IMR-90 (cell line): ENCODE results near the gene EFNA5. TPM values are rescaled to one million over a fixed set of nuclear protein-coding genes. Genes with fewer than 3 reads are reported as not detected.

Source experiments
- ATAC-seq: fragments of 200-7000 bp; cut with Tn5 transposase; 2 replicates; pipeline ENCODE4 v1.9.1; 2020; ENCODE audit warnings: low read depth, mild to moderate bottlenecking, moderate library complexity
- BruUV-seq: library from RNA; stranded (reverse); fragments of 400-500 nt; replicated peaks from 2 replicates; lab custom pipeline; 2021; lab: Mats Ljungman, UMichigan
- CTCF ChIA-PET: fragments of 300-600 bp; formaldehyde crosslinking; extraction: SDS; loops from one replicate; lab custom pipeline; 2021; ENCODE audit warnings: antibody characterized with exemption; lab: Yijun Ruan, JAX
- POLR2A ChIA-PET: fragments of 300-600 bp; sonication (Branson Sonifier 250); formaldehyde crosslinking; loops from one replicate; lab custom pipeline; 2022; ENCODE audit warnings: antibody characterized with exemption; ENCODE audit not compliant: unreplicated experiment; lab: Charles Lee
- DNase-seq: peaks from one replicate; pipeline ENCODE4 v3.0.0; 2013
- H2AFZ ChIP-seq: replicated peaks from 2 replicates; pipeline ENCODE3; 2013; ENCODE audit warnings: low read length, mild to moderate bottlenecking; ENCODE audit not compliant: poor library complexity
- H2AK5ac ChIP-seq: 2 replicates; pipeline ENCODE4 v1.6.1; 2013; ENCODE audit warnings: low read depth, low read length, inconsistent platforms
- H2AK9ac ChIP-seq: replicated peaks from 2 replicates; pipeline ENCODE3; 2013; ENCODE audit warnings: mild to moderate bottlenecking, low read depth, low read length, moderate library complexity; ENCODE audit not compliant: poor library complexity
- H2BK120ac ChIP-seq: 2 replicates; pipeline ENCODE4 v1.6.1; 2013; ENCODE audit warnings: low read depth, low read length, inconsistent platforms
- H2BK15ac ChIP-seq: 3 replicates; pipeline ENCODE4 v1.6.1; 2013; ENCODE audit warnings: low read depth, low read length, inconsistent platforms
- H2BK20ac ChIP-seq: 2 replicates; pipeline ENCODE4 v1.6.1; 2013; ENCODE audit warnings: low read depth, mild to moderate bottlenecking, inconsistent platforms, low read length, moderate library complexity
- H2BK5ac ChIP-seq: 2 replicates; pipeline ENCODE4 v1.6.1; 2013; ENCODE audit warnings: mild to moderate bottlenecking, low read depth, low read length, inconsistent platforms; ENCODE audit not compliant: poor library complexity, severe bottlenecking
- H3K14ac ChIP-seq: replicated peaks from 2 replicates; pipeline ENCODE4 v1.6.1; 2013; ENCODE audit warnings: low read depth, low read length, inconsistent platforms
- H3K18ac ChIP-seq: 2 replicates; pipeline ENCODE4 v1.6.1; 2013; ENCODE audit warnings: low read depth, low read length, control low read depth
- H3K23ac ChIP-seq: 2 replicates; pipeline ENCODE4 v1.6.1; 2013; ENCODE audit warnings: low read depth, low read length, inconsistent platforms
- H3K27ac ChIP-seq: 2 replicates; pipeline ENCODE4 v1.5.1; 2013; ENCODE audit warnings: mild to moderate bottlenecking, control low read depth, low read length; ENCODE audit not compliant: insufficient read depth
- H3K27me3 ChIP-seq: 2 replicates; pipeline ENCODE4 v1.6.1; 2013; ENCODE audit warnings: low read length; ENCODE audit not compliant: control insufficient read depth, insufficient read depth
- H3K36me3 ChIP-seq: 2 replicates; pipeline ENCODE4 v1.6.1; 2013; ENCODE audit warnings: low read length, mixed read lengths; ENCODE audit not compliant: control insufficient read depth, insufficient read depth
- H3K4ac ChIP-seq: 2 replicates; pipeline ENCODE4 v1.6.1; 2013; ENCODE audit warnings: low read depth, low read length, inconsistent platforms
- H3K4me1 ChIP-seq: 2 replicates; pipeline ENCODE4 v1.6.1; 2013; ENCODE audit warnings: low read length, mixed read lengths; ENCODE audit not compliant: control insufficient read depth, insufficient read depth
- H3K4me2 ChIP-seq: 2 replicates; pipeline ENCODE4 v1.6.1; 2013; ENCODE audit warnings: low read depth, mild to moderate bottlenecking, control low read depth, low read length, moderate library complexity
- H3K4me3 ChIP-seq: 2 replicates; pipeline ENCODE4 v1.5.1; 2013; ENCODE audit warnings: low read depth, mild to moderate bottlenecking, control low read depth, low read length, moderate library complexity; ENCODE audit not compliant: insufficient read depth
- H3K56ac ChIP-seq: 2 replicates; pipeline ENCODE4 v1.6.1; 2013; ENCODE audit warnings: low read length, inconsistent platforms; ENCODE audit not compliant: insufficient read depth; ENCODE audit errors: extremely low read depth
- H3K79me1 ChIP-seq, 2 experiments: 2 replicates each; pipeline ENCODE4 v1.6.1; 2013; ENCODE audit warnings: low read length in 2 of 2, inconsistent platforms in 1 of 2, low read depth in 1 of 2
- H3K9ac ChIP-seq: 2 replicates; pipeline ENCODE4 v1.6.1; 2013; ENCODE audit warnings: low read depth, low read length, control low read depth
- H3K9me1 ChIP-seq: 2 replicates; pipeline ENCODE4 v1.6.1; 2013; ENCODE audit warnings: low read length, inconsistent platforms; ENCODE audit not compliant: insufficient read depth
- H3K9me3 ChIP-seq: 2 replicates; pipeline ENCODE4 v1.6.1; 2013; ENCODE audit warnings: low read length; ENCODE audit not compliant: control insufficient read depth, insufficient read depth
- H4K20me1 ChIP-seq: 2 replicates; pipeline ENCODE4 v1.6.1; 2013; ENCODE audit warnings: low read length, inconsistent platforms; ENCODE audit not compliant: insufficient read depth
- H4K5ac ChIP-seq: 2 replicates; pipeline ENCODE4 v1.6.1; 2013; ENCODE audit warnings: mild to moderate bottlenecking, low read depth, low read length, control low read depth
- H4K8ac ChIP-seq, 2 experiments: 2 replicates each; pipeline ENCODE4 v1.6.1; 2013; ENCODE audit warnings: low read depth in 2 of 2, low read length in 2 of 2, control low read depth in 1 of 2, inconsistent platforms in 1 of 2
- H4K91ac ChIP-seq: 2 replicates; pipeline ENCODE4 v1.6.1; 2013; ENCODE audit warnings: low read depth, low read length, inconsistent platforms; ENCODE audit not compliant: insufficient read depth
- BHLHE40 ChIP-seq: fragments of 150-350 bp; IDR thresholded peaks from 2 replicates; pipeline ENCODE4 v1.6.1; 2016; ENCODE audit warnings: mild to moderate bottlenecking, low read depth, low read length
- MAFK ChIP-seq: IDR thresholded peaks from 2 replicates; pipeline ENCODE4 v1.6.1; 2012; ENCODE audit warnings: low read depth, low read length, improper control_type of control experiment
- MXI1 ChIP-seq: IDR thresholded peaks from 2 replicates; pipeline ENCODE4 v1.6.1; 2012; ENCODE audit warnings: low read depth, mild to moderate bottlenecking, low read length, moderate library complexity, borderline replicate concordance
- NFE2L2 ChIP-seq: fragments of 150-350 bp; IDR thresholded peaks from 2 replicates; pipeline ENCODE4 v1.6.1; 2016; ENCODE audit warnings: low read depth, mild to moderate bottlenecking, low read length
- RCOR1 ChIP-seq: IDR thresholded peaks from 2 replicates; pipeline ENCODE4 v1.6.1; 2012; ENCODE audit warnings: mild to moderate bottlenecking, low read length, improper control_type of control experiment; ENCODE audit not compliant: insufficient replicate concordance
- dilution Hi-C: fragments of 300-500 bp; cut with HindIII; formaldehyde crosslinking; loops from one replicate; pipeline ENCODE4 v1.14.3; 2018; ENCODE audit warnings: low sequenced_read_pairs; ENCODE audit not compliant: unreplicated experiment
- in situ Hi-C: fragments of 300-500 bp; cut with MboI; formaldehyde crosslinking; loops from 3 replicates; pipeline ENCODE4 v1.14.3; 2019; ENCODE audit warnings: low sequenced_read_pairs, inconsistent platforms, mixed read lengths
- intact Hi-C: fragments of 100-400 bp; cut with micrococcal nuclease; formaldehyde crosslinking; loops from 2 replicates; pipeline ENCODE4 v1.10.0; 2022
- polyA plus RNA-seq, 3 experiments: library from polyadenylated mRNA; depleted of rRNA; stranded (reverse); fragments of >200 nt; gene quantifications; 2 replicates each; pipeline ENCODE4 v1.2.3, GENCODE V29; 2012; ENCODE audit warnings: low replicate concordance in 1 of 3
- total RNA-seq: library from RNA; depleted of rRNA; stranded (reverse); fragments of >200 nt; gene quantifications from 2 replicates; pipeline ENCODE4 v1.2.3, GENCODE V29; 2012
- TF ChIP-seq, protein P1 (sequence below): fragments of 150-350 bp; IDR thresholded peaks from 2 replicates; pipeline ENCODE4 v1.6.1; 2017; ENCODE audit warnings: mild to moderate bottlenecking, antibody characterized with exemption, low read length, low read depth

Gene EFNA5
- total and polyA plus RNA-seq, 2 of the 4 experiments (the other 2 are of a cell fraction), result 1.5 to 1.6 TPM

GRCh38 chr5:107582625-107583024, 88.1 kb downstream of the EFNA5 start:
- no peak overlapping the region for H2BK5ac ChIP-seq
- H3K4ac ChIP-seq, result no peak overlapping the region
- no peak overlapping the region for H3K23ac ChIP-seq
- H3K4me2 ChIP-seq, result no peak overlapping the region
- no peaks in the 10 kb centered on the region for H3K79me1 ChIP-seq
- no peaks in the 10 kb centered on the region for H3K27me3 ChIP-seq
- no peak overlapping the region for H4K91ac ChIP-seq
- no peak overlapping the region for H3K4me3 ChIP-seq
- POLR2A ChIA-PET, result no interaction called here
- no peaks in the 10 kb centered on the region for H3K36me3 ChIP-seq
- CTCF ChIA-PET, result interaction anchor here (1.0 kb wide), 1 partner anchor 10 kb away, joined by 3 read pairs; no protein-coding TSS in a partner anchor
- no peak overlapping the region for H3K9ac ChIP-seq
- H2BK20ac ChIP-seq, result no peak overlapping the region
- no TSS peak for BruUV-seq
- H4K20me1 ChIP-seq, result no peaks in the 10 kb centered on the region
- no peak overlapping the region for H2AK9ac ChIP-seq
- H4K8ac ChIP-seq, result no peak overlapping the region
- dilution Hi-C loops, result no loop called here
- no peak overlapping the region for H2BK120ac ChIP-seq
- no peaks in the 10 kb centered on the region for H3K9me3 ChIP-seq
- intact Hi-C loops, result no loop called here
- H3K9me1 ChIP-seq, result no peaks in the 10 kb centered on the region
- in situ Hi-C loops, result no loop called here
- no peak overlapping the region for H2BK15ac ChIP-seq
- no peak overlapping the region for H3K14ac ChIP-seq
- no peak overlapping the region for H2AFZ ChIP-seq
- ATAC-seq (no peak), DNase-seq (no peak)
- no peak overlapping the region for H2AK5ac ChIP-seq
- H4K5ac ChIP-seq, result no peak overlapping the region
- TF ChIP-seq MXI1 (no peak), MAFK (no peak), BHLHE40 (no peak), NFE2L2 (no peak), RCOR1 (no peak)
- TF ChIP-seq, protein P1, sequence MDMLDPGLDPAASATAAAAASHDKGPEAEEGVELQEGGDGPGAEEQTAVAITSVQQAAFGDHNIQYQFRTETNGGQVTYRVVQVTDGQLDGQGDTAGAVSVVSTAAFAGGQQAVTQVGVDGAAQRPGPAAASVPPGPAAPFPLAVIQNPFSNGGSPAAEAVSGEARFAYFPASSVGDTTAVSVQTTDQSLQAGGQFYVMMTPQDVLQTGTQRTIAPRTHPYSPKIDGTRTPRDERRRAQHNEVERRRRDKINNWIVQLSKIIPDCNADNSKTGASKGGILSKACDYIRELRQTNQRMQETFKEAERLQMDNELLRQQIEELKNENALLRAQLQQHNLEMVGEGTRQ, result no peak
- H3K56ac ChIP-seq, result no peak overlapping the region
- no peak overlapping the region for H3K27ac ChIP-seq
- no peaks in the 10 kb centered on the region for H3K4me1 ChIP-seq
- no peak overlapping the region for H3K18ac ChIP-seq
